Mononuclear cell (primary cell): ENCODE data around the gene NEMP2. TPM values are rescaled to one million over a fixed set of nuclear protein-coding genes. Genes with fewer than 3 reads are reported as not detected.

ENCODE experiments used
- H3K27me3 ChIP-seq: 2 replicates; pipeline ENCODE4 v1.6.0; 2011; ENCODE audit warnings: low read length, control low read depth; ENCODE audit not compliant: insufficient read depth
- H3K4me1 ChIP-seq: 2 replicates; pipeline ENCODE4 v1.5.1; 2011; ENCODE audit warnings: mild to moderate bottlenecking, low read length, control low read depth; ENCODE audit not compliant: insufficient read depth
- H3K4me3 ChIP-seq: 2 replicates; pipeline ENCODE4 v1.5.1; 2011; ENCODE audit warnings: mild to moderate bottlenecking, low read length, moderate library complexity
- H3K9me3 ChIP-seq: 2 replicates; pipeline ENCODE4 v1.5.1; 2011; ENCODE audit warnings: low read depth, mild to moderate bottlenecking, control low read depth, low read length
- total RNA-seq: library from RNA; depleted of rRNA; stranded (reverse); fragments of >200 nt; gene quantifications from one replicate; pipeline ENCODE4 v1.2.3, GENCODE V29; 2012

NEMP2 gene
- total RNA-seq, 1 donor: 6.8 TPM

GRCh38 chr2:190538201-190538600, 3.7 kb upstream of the NEMP2 start:
- Histone ChIP-seq H3K4me1 (peaks cover 13% of the 10 kb centered on the region), H3K4me3 (no peak overlapping the region), H3K27me3 (no peaks in the 10 kb centered on the region), H3K9me3 (peaks cover 54% of the 10 kb centered on the region)

GRCh38 chr2:190537765-190538164, 3.2 kb upstream of the NEMP2 start:
- Histone ChIP-seq H3K4me1 (peaks cover 17% of the 10 kb centered on the region), H3K27me3 (no peaks in the 10 kb centered on the region), H3K9me3 (peaks cover 54% of the 10 kb centered on the region), H3K4me3 (no peak overlapping the region)

- Histone ChIP-seq H3K9me3 (peaks cover 35% of the 10 kb centered on the region), H3K4me1 (peaks cover 29% of the 10 kb centered on the region), H3K4me3 (no peak overlapping the region), H3K27me3 (no peaks in the 10 kb centered on the region)
Observed at GRCh38 chr2:190535586-190535985, 1.1 kb upstream of the NEMP2 start.

- H3K4me3 ChIP-seq: peak overlapping the region; percentile 77
- H3K27me3 ChIP-seq: no peaks in the 10 kb centered on the region
- H3K9me3 ChIP-seq: peaks cover 30% of the 10 kb centered on the region
- peaks cover 34% of the 10 kb centered on the region for H3K4me1 ChIP-seq
Observed at GRCh38 chr2:190535121-190535439, 558 bp upstream of the NEMP2 start.

- H3K4me1 ChIP-seq: peaks cover 46% of the 10 kb centered on the region
- peaks cover 19% of the 10 kb centered on the region for H3K9me3 ChIP-seq
- no peaks in the 10 kb centered on the region for H3K27me3 ChIP-seq
- H3K4me3 ChIP-seq: peak overlapping the region; percentile 77
Observed at GRCh38 chr2:190533968-190534309, 583 bp downstream of the NEMP2 start.

GRCh38 chr2:190533175-190533967, 1.2 kb downstream of the NEMP2 start:
- Histone ChIP-seq H3K9me3 (peaks cover 13% of the 10 kb centered on the region), H3K4me1 (peaks cover 51% of the 10 kb centered on the region), H3K4me3 (peak overlapping the region; percentile 77), H3K27me3 (no peaks in the 10 kb centered on the region)

- Histone ChIP-seq H3K4me3 (no peak overlapping the region), H3K4me1 (peaks cover 59% of the 10 kb centered on the region), H3K27me3 (no peaks in the 10 kb centered on the region), H3K9me3 (peaks cover 5% of the 10 kb centered on the region)
Observed at GRCh38 chr2:190532581-190532980, 1.9 kb downstream of the NEMP2 start.

GRCh38 chr2:190530248-190530900, 4.1 kb downstream of the NEMP2 start:
- no peak overlapping the region for H3K4me3 ChIP-seq
- H3K9me3 ChIP-seq: no peaks in the 10 kb centered on the region
- H3K27me3 ChIP-seq: no peaks in the 10 kb centered on the region
- H3K4me1 ChIP-seq: peaks cover 77% of the 10 kb centered on the region

- H3K27me3 ChIP-seq: no peaks in the 10 kb centered on the region
- H3K9me3 ChIP-seq: no peaks in the 10 kb centered on the region
- H3K4me3 ChIP-seq: no peak overlapping the region
- H3K4me1 ChIP-seq: peaks cover 77% of the 10 kb centered on the region
Observed at GRCh38 chr2:190529486-190530247, 4.9 kb downstream of the NEMP2 start.

- Histone ChIP-seq H3K9me3 (no peaks in the 10 kb centered on the region), H3K4me3 (no peak overlapping the region), H3K4me1 (peaks cover 72% of the 10 kb centered on the region), H3K27me3 (no peaks in the 10 kb centered on the region)
Observed at GRCh38 chr2:190528521-190529001, 6.0 kb downstream of the NEMP2 start.

- Histone ChIP-seq H3K4me3 (no peak overlapping the region), H3K27me3 (no peaks in the 10 kb centered on the region), H3K9me3 (no peaks in the 10 kb centered on the region), H3K4me1 (peaks cover 66% of the 10 kb centered on the region)
Observed at GRCh38 chr2:190527918-190528317, 6.6 kb downstream of the NEMP2 start.

- Histone ChIP-seq H3K27me3 (no peaks in the 10 kb centered on the region), H3K9me3 (no peaks in the 10 kb centered on the region), H3K4me1 (peaks cover 58% of the 10 kb centered on the region), H3K4me3 (no peak overlapping the region)
Observed at GRCh38 chr2:190527214-190527613, 7.3 kb downstream of the NEMP2 start.

GRCh38 chr2:190526105-190526750, 8.3 kb downstream of the NEMP2 start:
- Histone ChIP-seq H3K9me3 (no peaks in the 10 kb centered on the region), H3K4me1 (peaks cover 59% of the 10 kb centered on the region), H3K4me3 (no peak overlapping the region)

GRCh38 chr2:190524928-190525327, 9.6 kb downstream of the NEMP2 start:
- no peak overlapping the region for H3K4me3 ChIP-seq
- no peaks in the 10 kb centered on the region for H3K9me3 ChIP-seq
- peaks cover 59% of the 10 kb centered on the region for H3K4me1 ChIP-seq

More at GRCh38 chr2:190526105-190526750, 8.3 kb downstream of the NEMP2 start:
- H3K27me3 ChIP-seq: no peaks in the 10 kb centered on the region

More at GRCh38 chr2:190524928-190525327, 9.6 kb downstream of the NEMP2 start:
- no peaks in the 10 kb centered on the region for H3K27me3 ChIP-seq
